Muscle of leg (tissue), 11 donors: ENCODE results near the gene FTHL17. TPM values are rescaled to one million over a fixed set of nuclear protein-coding genes. Genes with fewer than 3 reads are reported as not detected.

ENCODE experiments used
- DNase-seq: peaks from one replicate; pipeline ENCODE4 v3.0.0; 2013
- H3K27ac ChIP-seq: one replicate; pipeline ENCODE4 v1.5.1; 2013; ENCODE audit warnings: mild to moderate bottlenecking, low read length, control low read depth
- H3K27me3 ChIP-seq: one replicate; pipeline ENCODE4 v1.6.1; 2013; ENCODE audit warnings: low read length; ENCODE audit not compliant: control insufficient read depth, insufficient read depth
- H3K36me3 ChIP-seq: one replicate; pipeline ENCODE4 v1.6.1; 2013; ENCODE audit warnings: low read length; ENCODE audit not compliant: control insufficient read depth, insufficient read depth
- H3K4me1 ChIP-seq: one replicate; pipeline ENCODE4 v1.6.1; 2013; ENCODE audit warnings: low read length; ENCODE audit not compliant: control insufficient read depth, insufficient read depth
- H3K4me3 ChIP-seq: one replicate; pipeline ENCODE4 v1.5.1; 2013; ENCODE audit warnings: low read length, control low read depth
- H3K9me3 ChIP-seq: replicated peaks from 2 replicates; pipeline ENCODE4 v1.6.1; 2013; ENCODE audit warnings: low read depth, low read length; ENCODE audit not compliant: control insufficient read depth
- WGBS: methylation state at CpG from one replicate; pipeline ENCODE4 v1.1.5; 2013; ENCODE audit warnings: missing lambda C conversion rate; ENCODE audit not compliant: insufficient coverage; 5-methylcytosine and 5-hydroxymethylcytosine counted together
- polyA plus RNA-seq, 8 donors: library from polyadenylated mRNA; unstranded; fragments of 120-200 nt; gene quantifications; one replicate each; pipeline versions ENCODE4 v1.2.1 to v1.2.3, GENCODE V29; 2013; ENCODE audit warnings: inconsistent platforms in 1 of 8, low replicate concordance in 1 of 8; ENCODE audit not compliant: insufficient read length in 8 of 8, insufficient read depth in 1 of 8
- total RNA-seq: library from RNA; stranded (reverse); fragments of 120-200 nt; gene quantifications from one replicate; pipeline ENCODE4 v1.2.4, GENCODE V29; 2013

FTHL17 gene
- total and polyA plus RNA-seq, 9 donors, result not detected

GRCh38 chrX:31053621-31054020 is 18.2 kb downstream of the FTHL17 start:
- no peaks in the 10 kb centered on the region for H3K9me3 ChIP-seq
- no CpG with 5 or more reads among the region's 3 CpGs for WGBS
- no peaks in the 10 kb centered on the region for H3K4me1 ChIP-seq
- no peak overlapping the region for H3K4me3 ChIP-seq
- no peak for DNase-seq
- no peak overlapping the region for H3K27ac ChIP-seq
- H3K36me3 ChIP-seq, result no peaks in the 10 kb centered on the region
- peaks cover 2% of the 10 kb centered on the region for H3K27me3 ChIP-seq

GRCh38 chrX:31039327-31039711 is 32.5 kb downstream of the FTHL17 start:
- Histone ChIP-seq H3K9me3 (no peaks in the 10 kb centered on the region), H3K36me3 (no peaks in the 10 kb centered on the region), H3K4me3 (no peak overlapping the region), H3K27me3 (peaks cover 3% of the 10 kb centered on the region), H3K27ac (peak overlapping the region; percentile 7), H3K4me1 (peaks cover 6% of the 10 kb centered on the region)
- no peak for DNase-seq
- no CpG with 5 or more reads among the region's 3 CpGs for WGBS

GRCh38 chrX:31038575-31039326 is 33.1 kb downstream of the FTHL17 start:
- no peak overlapping the region for H3K4me3 ChIP-seq
- H3K27me3 ChIP-seq, result peaks cover 3% of the 10 kb centered on the region
- peak; percentile 74 for DNase-seq
- peak overlapping the region; percentile 49 for H3K27ac ChIP-seq
- H3K36me3 ChIP-seq, result no peaks in the 10 kb centered on the region
- no CpG with 5 or more reads among the region's 6 CpGs for WGBS
- no peaks in the 10 kb centered on the region for H3K9me3 ChIP-seq
- H3K4me1 ChIP-seq, result peaks cover 6% of the 10 kb centered on the region

DNA sequence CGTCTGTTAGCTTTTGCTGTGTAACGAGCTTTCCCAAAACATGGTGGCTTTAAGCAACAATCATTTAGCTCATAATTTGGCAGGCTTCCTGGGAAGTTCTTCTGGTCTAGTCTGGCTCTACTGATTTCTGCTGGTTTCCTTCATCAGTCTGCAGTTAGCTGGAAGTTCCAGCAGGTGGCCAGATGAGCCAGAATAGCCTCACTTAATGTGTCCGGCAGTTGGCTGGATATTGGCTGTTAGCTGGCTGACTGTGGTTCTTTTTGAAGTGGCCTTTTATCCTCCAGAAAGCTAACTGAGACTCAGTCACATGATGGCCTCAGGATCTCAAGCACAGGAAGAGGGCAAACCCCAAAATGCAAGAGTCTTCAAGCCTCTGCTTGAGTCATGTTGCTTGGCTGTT is 34.9 kb downstream of the FTHL17 start:
- Histone ChIP-seq H3K36me3 (no peaks in the 10 kb centered on the region), H3K4me1 (peaks cover 6% of the 10 kb centered on the region), H3K27me3 (peaks cover 6% of the 10 kb centered on the region), H3K9me3 (no peaks in the 10 kb centered on the region), H3K27ac (no peak overlapping the region), H3K4me3 (no peak overlapping the region)
- 43% methylated on average over 3 of the region's 3 CpGs for WGBS
- peak; percentile 52 for DNase-seq

- H3K36me3 ChIP-seq, result no peaks in the 10 kb centered on the region
- H3K4me1 ChIP-seq, result no peaks in the 10 kb centered on the region
- H3K27ac ChIP-seq, result no peak overlapping the region
- H3K4me3 ChIP-seq, result no peak overlapping the region
- peaks cover 9% of the 10 kb centered on the region for H3K27me3 ChIP-seq
- no peak for DNase-seq
- H3K9me3 ChIP-seq, result peaks cover 1% of the 10 kb centered on the region
Measured at GRCh38 chrX:31027351-31027750, 44.5 kb downstream of the FTHL17 start.

- no peaks in the 10 kb centered on the region for H3K4me1 ChIP-seq
- H3K27me3 ChIP-seq, result peaks cover 14% of the 10 kb centered on the region
- no peaks in the 10 kb centered on the region for H3K36me3 ChIP-seq
- DNase-seq, result no peak
- peaks cover 4% of the 10 kb centered on the region for H3K9me3 ChIP-seq
- H3K4me3 ChIP-seq, result no peak overlapping the region
- no CpG with 5 or more reads among the region's 1 CpG for WGBS
- no peak overlapping the region for H3K27ac ChIP-seq
Measured at GRCh38 chrX:31024866-31025265, 47.0 kb downstream of the FTHL17 start.

- H3K9me3 ChIP-seq, result peaks cover 4% of the 10 kb centered on the region
- no peak overlapping the region for H3K4me3 ChIP-seq
- no CpG with 5 or more reads among the region's 2 CpGs for WGBS
- peaks cover 7% of the 10 kb centered on the region for H3K27me3 ChIP-seq
- H3K4me1 ChIP-seq, result no peaks in the 10 kb centered on the region
- H3K36me3 ChIP-seq, result no peaks in the 10 kb centered on the region
- H3K27ac ChIP-seq, result no peak overlapping the region
- peak; percentile 91 for DNase-seq
Measured at GRCh38 chrX:31021537-31021936, 50.3 kb downstream of the FTHL17 start.

Other genes starting within 250 kb of the FTHL17 start
- gene TAB3, start 182.8 kb downstream of the FTHL17 start, total RNA-seq, result 8.1 TPM
- gene TAB3, start 182.8 kb downstream of the FTHL17 start, polyA plus RNA-seq, result 10 to 100 TPM in 7 of 8 donors, 1 to 10 TPM in 1; 8.8 to 14.9 (median 11.0) TPM